ENCODE measurements around the gene DPP10.

DPP10 gene

DNA sequence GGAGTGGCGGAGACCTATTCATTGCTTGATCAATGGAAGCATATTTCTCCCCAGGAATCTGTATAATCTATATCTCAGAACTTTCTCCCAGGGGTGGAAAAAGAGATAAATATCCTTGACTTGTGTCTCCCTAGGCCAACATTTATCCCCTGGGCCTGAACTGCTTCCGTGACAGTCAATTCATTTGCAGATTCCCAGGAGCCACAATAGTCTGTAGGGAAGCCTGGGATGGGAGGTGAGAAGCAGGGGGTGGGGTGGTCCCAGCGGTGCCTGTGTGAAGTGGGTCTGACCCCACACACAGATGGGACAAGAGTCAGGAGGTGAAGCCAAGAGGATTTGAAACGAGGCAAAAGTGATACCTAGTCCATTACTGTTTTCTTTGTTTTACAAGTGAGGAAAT lies 166.8 kb downstream of the DPP10 start:
- DNase-seq (ENCODE audit: low read depth) = no peak

DNA sequence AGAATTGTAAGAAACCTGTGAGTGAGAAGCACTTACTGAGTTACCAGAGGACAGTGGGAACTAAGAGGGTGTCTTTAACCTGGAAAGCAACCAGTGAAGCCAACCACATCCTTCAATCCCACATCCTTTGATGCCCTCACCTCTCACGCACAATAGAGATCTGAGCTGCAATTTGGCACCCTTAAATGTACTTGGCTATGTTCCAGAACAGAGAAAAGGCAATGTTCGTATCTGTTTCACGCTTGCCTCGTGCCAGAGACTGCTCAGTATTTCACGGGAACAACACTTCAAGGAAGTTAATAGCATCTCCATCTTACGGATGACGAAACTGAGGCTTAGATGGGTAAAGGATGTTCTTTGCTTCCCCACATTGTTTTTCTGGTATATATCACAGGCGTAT lies 167.4 kb downstream of the DPP10 start:
- no peak for DNase-seq (ENCODE audit: low read depth)

DNA sequence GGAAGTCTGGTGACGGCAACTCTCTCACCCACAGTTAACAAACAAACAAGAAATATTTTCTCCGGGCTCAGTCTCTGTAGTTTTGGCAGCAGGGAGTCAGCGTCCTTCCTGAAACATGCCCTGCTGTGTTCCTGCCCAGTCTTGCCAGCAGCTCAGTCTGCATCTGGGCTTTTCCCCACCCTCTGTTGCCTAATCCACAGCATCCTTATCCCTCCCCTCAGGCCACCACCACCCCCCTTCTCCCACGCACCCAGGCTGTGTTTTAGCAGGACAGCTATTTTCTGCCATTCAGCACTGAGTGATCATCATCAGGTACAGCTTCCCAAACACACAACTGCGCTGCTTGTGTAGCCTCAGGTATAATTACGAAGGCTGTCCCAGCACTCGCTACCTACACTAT lies 168.2 kb downstream of the DPP10 start:
- no peak for DNase-seq (ENCODE audit: low read depth)

DNA sequence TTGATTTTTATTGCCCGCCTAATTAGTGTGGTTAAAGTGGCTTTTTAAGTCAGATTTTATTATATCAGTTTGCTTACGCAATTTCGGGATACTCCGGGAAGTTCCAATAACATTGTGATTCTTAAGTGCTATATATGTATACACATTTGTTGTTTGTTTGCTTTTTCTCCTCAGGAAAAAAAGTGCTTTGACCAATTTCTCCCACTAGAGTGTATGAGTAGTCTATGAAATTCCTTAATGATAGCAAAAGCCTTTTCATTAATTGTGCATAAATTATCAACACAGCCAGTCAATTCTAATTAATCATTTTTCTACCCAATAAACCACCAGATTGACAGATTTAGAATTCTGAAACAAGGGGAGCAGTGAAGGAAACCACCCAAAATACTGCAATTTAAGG lies 172.2 kb downstream of the DPP10 start:
- DNase-seq (ENCODE audit: low read depth) = no peak

DNA sequence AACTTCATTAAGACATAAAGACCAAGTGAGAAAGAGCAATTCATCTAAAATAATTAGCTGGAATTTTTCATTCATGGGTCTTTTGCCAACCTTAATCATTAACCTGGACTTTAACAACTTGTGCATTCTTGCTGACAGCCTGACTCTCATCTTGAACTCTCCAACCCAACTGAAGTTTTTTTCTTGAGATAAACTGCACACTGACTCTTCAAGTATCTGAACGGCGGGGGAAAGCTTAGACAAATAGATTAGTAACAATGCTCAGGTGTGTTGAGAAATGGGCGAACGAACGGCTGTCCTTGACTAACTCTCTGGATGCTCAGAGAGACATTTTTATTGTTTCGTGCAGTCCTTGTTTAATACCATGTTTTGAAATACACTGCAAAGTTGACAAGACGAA lies 186.0 kb downstream of the DPP10 start:
- no peak for DNase-seq (ENCODE audit: low read depth)

DNA sequence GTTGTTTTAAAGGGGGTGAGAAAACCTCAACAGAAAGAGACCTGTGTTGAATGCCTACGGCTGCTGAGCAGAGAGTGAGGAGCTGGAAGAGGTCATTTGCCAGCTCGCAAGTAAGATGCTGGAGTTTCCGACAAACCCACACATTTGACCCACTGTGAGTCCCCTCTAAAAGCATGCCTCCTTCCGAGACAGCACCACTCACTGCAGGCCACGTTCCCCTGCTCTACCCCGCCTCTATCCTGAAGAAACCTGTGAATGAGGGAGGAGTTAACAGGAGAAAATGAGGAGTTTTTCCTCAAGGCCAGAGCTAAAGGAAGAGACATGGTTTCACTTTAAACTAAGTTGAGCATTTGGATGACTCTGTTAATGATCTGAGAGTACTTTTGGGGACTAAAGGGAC lies 188.7 kb downstream of the DPP10 start:
- no peak for DNase-seq (ENCODE audit: low read depth)

DNA sequence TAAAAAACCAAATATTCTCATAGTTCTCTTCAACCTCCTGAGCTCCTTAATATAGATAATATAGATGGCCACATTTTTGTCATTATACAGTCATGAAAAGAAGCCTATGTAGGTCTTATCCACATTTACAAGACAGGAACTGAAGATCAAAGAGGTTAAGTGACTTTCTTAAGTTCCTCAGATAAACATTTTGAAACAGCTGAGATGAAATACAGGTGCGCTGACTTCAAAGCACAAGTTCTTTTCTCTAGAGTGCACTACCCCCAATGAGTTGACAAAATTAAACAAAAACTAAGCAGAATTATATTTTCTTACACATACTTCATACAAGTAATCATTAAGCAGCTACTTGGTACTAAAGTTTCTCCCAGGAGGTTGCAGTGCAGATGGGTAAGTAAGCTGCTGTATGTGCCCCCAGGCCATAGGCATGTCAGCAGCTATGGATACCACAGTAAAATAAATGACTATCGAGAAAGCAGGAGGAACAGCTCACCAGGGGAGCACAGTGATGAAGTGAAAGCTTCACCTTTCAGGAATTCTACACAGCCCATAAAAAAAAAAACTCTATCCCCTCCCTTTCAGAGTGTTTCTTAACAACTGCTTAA lies 199.8 kb downstream of the DPP10 start:
- no peak for DNase-seq (ENCODE audit: low read depth)

DNA sequence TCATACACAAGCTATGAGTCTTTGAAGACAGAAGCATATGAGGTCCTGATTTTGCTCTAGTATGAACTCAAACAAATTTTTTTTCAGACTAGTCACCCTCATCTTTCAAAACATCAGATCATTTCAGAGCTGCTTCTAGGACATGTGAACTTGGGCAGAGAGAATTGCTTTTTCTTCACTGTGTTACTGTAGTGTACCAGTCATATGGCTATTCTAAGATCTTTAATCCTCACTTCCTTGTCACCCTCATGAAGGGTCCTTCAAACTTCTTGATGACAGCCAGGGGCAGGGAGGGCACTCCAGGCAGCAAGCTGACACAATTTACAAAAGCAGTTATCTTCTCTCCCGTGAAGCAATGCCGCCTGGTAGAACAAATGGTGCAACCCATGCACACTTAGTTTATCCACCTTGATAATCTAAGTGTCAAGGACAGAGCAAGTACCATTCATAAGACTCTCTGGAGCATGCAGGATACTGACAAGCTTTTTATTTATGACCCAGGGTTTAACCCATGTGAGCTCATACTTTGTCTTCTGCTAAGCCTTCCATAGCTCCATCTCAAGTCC lies 200.6 kb downstream of the DPP10 start:
- no peak for DNase-seq (ENCODE audit: low read depth)

DNA sequence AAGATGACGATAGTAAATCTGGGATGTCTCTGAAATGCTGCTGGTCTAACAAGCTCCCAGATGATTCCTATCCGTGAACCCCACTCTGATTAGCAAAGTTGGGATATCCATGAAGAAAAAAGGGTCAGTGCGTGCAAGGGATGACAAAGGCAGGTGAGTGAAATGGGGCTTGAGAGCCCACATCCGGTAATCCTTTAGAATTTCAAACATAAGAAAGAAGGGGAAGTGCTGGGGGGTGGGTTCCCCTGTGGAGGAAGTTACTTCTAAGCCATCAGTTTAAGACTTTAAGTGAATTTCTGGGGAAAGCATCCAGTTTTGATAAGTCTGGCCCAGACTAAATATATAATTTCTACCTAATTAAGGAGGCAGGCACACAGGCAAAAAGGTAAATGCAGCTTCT lies 209.5 kb downstream of the DPP10 start:
- no peak for DNase-seq (ENCODE audit: low read depth)

DNA sequence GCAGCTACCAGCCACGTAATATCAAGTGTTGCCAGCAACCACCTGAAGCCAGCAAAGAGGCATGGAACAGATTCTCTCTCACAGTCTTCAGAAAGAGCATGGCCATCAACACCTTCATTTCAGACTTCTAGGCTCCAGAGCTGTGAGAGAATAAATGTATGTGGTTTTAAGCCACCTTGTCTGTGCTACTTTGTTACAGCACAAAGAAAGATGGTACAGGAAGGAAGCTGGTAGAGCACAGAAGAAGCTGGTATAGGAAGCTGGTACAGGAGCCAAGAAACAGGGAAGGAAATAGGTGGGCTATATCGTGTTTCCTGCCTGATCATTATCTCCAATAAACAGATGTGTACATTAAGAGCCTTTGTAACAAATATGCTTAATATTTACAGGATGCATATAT lies 217.4 kb downstream of the DPP10 start:
- DNase-seq (ENCODE audit: low read depth) = no peak

DNA sequence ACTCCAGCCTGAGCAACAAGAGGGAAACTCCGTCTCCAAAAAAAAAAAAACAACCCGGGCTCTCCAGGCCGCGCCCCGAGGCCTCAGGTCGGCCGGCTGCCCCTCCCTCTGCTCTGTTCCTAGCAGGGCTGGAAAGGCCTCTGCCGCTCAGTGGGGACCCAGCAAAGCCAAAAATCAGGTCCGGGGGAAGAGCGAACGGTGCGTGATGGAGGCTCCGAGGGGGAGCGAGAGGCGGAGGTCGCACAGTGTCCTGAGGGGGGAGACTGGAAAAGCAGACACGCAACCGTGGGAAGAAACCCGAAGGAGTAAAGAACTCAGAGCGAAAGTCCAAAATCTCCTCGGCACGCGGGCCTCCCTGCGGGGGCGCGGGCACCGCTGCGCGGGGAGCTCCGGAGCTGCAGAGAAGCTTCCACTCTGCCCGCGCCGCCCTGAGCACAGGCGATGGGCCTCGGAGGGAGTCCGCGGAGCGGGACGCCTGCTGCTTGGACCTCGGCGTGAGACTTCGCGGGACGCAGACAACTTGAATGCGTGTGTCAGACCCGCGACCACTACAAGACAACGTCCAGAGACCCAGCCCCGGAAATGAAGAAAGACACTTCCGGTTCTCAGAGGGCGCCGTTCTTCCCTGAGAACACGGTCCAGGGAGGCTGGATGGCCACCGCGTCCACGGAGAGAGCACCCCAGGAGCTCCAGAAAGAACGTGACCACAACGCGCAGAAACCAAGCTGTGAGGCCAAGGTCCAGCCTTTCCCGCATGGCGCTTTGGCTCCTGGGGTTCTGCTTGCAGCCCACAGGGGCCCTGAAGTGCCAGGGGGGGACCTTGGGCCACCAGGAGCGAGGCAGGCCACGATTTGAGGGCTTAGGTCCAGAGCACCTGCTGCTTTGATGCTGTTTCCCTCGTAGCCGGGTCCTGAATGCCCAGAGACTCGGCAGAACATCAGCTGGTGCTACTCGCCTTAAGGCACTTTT lies 219.8 kb downstream of the DPP10 start:
- DNase-seq (ENCODE audit: low read depth) = no peak

DNA sequence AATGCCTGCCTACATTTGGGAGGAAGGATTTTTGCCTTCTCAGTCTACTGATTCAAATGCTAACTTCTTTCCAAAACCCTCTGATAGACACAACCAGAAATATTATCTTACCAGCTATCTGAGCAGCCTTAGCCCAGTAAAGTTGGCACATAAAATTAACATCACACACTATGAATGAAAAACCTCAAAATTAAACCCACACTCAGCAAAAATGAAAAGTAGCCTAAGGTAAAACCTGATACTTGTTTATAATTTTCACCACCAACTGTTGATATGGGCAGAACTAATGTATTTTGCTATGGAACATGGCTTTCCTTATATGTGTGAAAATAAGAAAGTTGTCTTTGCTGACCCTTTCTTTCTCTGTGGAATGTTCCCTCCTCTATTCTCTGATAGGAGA lies 226.0 kb downstream of the DPP10 start:
- DNase-seq (ENCODE audit: low read depth) = no peak

DNA sequence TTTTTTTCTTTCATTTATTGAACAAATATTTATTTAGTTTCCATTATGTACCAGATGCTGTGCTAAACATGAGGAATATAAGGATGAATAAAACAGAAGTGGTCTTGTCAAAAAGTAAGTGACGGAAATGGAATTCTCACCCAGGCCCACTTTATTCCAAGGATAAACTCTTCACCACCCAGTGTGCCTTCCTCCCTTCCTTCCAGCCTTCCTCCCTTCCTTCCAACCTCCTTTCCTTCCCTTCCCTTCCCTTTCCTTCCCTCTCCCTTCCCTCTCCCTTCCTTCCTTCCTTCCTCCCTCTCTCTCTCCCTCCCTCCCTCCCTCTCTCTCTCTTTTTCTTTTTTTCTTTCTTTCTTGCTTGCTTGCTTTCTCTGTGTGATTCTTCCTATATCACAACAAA lies 240.8 kb downstream of the DPP10 start:
- no peak for DNase-seq (ENCODE audit: low read depth)

DNA sequence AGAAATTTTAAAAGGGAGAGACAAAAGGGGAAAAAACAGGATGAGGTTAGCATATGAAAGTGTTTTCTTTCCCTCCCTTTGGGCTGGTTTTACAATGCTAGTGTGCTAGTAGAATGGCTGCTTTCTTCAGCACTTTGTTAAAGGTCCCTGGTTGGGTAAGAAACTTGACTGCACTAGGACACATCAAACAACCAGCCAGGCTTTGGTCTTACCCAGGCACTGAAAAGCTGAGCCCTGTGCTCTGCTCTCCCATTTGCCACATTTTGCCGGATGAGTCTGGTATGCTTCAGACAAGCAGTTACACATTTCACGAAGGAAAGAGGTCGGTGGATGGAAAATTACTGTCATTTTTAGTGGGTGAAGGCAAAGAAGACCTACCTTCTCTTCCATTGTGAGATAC lies 242.0 kb downstream of the DPP10 start:
- no peak for DNase-seq (ENCODE audit: low read depth)

DNA sequence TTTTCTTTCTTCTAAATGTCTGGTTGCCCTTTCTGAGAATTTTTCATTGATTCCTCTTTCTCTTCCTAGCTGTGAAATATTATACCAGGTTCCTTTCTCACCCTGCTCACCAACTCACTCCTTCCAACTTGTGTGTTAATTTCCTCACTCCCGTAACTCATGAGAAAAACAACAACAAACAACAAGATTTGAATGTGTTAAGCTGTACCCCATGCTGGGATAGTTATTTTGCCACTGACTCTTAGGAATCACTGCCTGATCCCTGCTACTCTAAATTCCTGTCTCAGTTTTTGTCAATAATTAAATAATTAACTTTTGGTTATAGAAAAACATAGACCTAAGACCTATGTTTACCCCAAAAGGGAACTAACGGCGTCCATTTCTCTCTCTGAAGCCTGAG lies 242.7 kb downstream of the DPP10 start:
- no peak for DNase-seq (ENCODE audit: low read depth)

DNA sequence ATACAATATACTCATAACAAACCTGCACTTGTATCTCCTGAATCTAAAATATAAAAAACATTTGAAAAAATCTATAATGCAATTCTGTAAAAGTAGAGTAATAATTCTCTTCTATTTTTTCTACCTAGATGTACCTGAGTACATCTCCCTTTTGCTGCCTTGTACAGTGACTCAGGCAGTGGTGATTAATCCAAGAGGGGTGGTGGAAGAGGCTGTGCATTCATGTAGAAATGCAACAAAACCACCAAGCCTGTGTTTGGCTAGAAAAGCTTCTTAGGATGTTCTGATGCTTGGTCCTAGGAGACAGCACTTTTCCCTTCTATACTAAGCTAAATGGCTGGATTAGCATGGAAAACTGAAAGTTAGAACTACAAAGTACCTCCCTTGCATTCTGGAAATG lies 245.8 kb downstream of the DPP10 start:
- no peak for DNase-seq (ENCODE audit: low read depth)

DNA sequence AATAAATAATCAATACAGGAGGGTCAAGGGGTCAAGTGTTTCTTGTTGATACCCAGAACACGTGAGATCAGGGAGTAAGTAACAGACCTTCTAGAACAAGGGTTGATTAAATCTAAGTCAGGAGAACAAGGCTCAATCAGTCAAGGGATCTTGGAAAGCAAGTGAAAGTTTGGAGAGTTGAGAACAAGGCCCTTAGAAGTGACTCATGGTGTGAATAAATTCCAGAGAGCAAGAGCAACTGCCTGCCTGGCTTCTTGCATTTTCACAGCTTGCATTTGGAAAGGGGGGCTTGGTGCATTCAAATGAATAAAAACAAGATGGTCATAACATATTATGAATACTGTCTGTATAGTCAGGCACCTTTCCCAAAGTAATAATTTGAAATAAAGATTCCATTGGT lies 256.1 kb downstream of the DPP10 start:
- DNase-seq (ENCODE audit: low read depth) = no peak

DNA sequence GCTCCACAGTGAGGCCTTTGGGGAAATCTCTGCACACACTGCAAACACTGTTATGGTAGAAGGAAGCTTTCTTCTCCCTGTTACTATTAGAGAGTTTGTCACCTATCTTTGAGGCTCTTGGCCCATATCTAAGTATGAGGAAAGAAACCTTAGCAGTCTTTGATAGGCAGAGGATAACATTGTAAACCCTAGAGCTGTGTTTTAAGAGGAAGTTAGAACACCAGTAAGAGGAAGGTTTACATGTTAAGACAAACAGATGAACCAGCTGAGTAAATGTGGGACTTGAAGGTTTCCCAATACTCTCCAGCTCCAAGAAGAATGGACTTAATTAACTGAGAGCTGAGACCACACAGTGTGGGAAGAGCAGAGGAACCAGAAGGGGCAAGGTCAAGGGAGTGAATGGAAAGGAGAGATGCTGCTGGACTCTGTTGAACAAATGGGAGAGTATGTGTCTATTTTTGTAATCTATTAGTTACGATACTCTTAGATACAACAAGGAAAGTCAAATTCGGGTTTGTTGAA lies 257.0 kb downstream of the DPP10 start:
- no peak for DNase-seq (ENCODE audit: low read depth)

DNA sequence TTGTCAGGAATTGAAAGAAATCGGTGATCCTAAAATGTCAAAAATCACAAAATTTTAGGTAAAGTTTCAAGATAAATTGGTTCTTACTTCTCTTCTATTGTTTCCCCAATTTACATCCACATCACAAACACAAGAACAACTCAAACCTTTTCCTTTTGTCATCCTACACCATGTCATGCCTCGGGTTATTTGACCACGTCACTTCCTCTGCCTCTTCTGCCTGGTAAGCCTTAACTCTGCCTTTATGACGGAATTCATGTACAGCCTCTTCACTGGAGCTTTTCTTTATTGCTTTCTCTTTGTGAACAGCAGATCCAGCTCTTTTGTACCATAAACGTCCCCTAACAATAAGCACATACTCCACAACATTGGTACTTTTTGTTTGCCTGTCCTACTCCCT lies 258.0 kb downstream of the DPP10 start:
- DNase-seq (ENCODE audit: low read depth) = no peak

DNA sequence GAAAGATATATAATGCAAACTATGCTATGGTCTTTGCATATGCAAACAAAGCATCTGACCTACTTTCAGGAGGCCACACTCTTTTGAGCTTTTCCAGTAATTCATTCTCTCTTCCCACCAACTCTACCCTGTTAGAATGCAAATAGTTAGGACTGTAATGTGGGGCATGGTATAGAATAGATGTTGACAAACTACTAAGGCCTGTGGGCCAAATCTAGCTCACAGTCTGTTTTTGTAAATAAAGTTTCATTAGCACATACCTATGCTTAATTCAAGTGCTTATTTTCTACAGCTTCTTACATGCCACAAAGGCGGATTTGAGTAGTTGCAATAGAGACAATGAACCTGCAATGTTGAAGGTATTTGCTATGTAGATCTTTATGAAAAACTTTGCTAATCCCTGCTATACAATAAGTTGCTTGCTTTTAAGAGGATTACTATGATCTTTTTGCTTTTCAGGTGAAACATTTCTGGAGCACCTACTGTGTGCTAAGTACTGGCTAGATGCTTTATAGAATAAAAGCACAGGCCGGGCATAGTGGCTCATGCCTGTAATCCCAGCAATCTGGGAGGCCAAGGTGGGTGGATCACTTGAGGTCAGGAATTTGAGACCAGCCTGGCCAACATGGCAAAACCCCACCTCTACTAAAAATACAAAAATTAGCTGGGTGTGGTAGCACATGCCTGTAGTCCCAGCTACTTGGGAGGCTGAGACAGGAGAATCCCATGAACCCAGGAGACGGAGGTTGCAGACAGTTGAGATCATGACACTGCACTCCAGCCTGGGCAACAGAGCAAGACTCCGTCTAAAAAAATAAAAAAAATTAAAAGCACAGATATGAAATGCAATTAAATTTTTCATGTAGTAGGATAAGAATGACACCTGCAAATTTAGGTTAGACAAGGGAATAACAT lies 267.8 kb downstream of the DPP10 start:
- no peak for DNase-seq (ENCODE audit: low read depth)

DNA sequence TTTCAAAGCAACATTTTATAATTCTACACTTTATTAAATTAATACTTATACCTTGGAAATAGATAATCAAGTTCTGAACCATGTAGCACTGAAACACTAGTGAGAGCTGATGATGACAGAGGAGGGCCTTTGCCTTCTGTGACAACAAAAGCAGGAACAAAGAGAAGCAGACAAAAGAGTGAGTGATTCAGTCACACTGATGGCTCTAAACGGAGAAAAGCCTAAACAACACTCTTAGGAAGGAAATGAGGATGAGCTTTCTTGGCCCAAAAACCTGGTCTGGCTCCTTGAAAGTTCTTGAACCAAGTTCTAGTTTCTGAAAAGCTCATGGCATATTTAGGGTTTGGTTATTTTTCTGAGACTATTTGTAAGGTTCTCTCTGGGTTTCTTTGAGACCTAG lies 271.9 kb downstream of the DPP10 start:
- no peak for DNase-seq (ENCODE audit: low read depth)

DNA sequence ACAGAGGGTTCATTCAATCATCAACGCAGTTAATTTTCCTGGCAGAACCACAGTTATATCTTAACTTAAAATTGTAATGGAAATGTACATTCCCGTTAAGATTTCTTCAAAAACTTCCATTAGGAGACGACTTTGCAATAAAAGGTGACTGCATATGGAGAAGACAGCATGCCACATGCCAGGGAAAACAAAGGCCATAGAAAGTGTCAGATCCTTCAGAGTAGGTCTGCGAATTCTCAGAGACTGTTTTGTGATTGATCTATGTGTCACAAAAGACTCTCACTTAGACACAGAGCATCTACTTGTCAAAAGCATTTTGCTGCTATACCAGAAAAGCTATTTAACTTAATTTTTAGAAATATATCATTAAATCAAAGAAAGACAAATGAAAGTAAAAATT lies 274.6 kb downstream of the DPP10 start:
- DNase-seq (ENCODE audit: low read depth) = no peak

Measured in activated T-cell treated with anti-CD3 and anti-CD28 coated beads for 48 hours (primary cell).